Astrocyte (in vitro differentiated cells and primary cell): Measurements from ENCODE around the gene ZBTB24.

Experiments used
- EZH2 ChIP-seq: IDR thresholded peaks from 2 replicates; pipeline ENCODE4 v1.6.1; 2012; ENCODE audit warnings: mild to moderate bottlenecking, low read length, inconsistent platforms; ENCODE audit not compliant: insufficient read depth
- TF ChIP-seq, protein P1 (sequence below): IDR thresholded peaks from 2 replicates; pipeline ENCODE4 v1.5.1; 2011; ENCODE audit warnings: low read depth, mild to moderate bottlenecking, inconsistent platforms, low read length, moderate library complexity; ENCODE audit not compliant: insufficient read depth

DNA sequence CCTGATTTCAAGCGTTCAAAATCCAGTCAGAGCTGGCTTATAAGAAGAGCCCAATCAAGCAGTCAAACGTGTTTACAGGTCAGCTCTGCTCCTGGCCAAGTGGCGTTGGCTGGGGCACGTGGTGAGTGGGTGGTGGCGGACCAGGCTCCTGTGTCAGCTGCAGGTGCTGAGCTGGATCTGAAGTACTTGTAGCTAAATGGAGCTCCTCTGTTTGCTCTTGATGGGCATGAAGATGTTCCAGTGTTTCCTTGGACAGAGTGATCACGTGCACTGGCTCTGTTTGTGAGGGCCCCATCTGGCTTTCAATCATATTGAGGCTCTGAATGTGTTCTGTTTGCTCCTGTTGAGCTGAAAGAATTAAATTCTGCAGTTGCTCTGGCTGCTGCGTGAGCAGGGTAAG lies 17.2 kb downstream of the ZBTB24 start:
- TF ChIP-seq, protein P1, sequence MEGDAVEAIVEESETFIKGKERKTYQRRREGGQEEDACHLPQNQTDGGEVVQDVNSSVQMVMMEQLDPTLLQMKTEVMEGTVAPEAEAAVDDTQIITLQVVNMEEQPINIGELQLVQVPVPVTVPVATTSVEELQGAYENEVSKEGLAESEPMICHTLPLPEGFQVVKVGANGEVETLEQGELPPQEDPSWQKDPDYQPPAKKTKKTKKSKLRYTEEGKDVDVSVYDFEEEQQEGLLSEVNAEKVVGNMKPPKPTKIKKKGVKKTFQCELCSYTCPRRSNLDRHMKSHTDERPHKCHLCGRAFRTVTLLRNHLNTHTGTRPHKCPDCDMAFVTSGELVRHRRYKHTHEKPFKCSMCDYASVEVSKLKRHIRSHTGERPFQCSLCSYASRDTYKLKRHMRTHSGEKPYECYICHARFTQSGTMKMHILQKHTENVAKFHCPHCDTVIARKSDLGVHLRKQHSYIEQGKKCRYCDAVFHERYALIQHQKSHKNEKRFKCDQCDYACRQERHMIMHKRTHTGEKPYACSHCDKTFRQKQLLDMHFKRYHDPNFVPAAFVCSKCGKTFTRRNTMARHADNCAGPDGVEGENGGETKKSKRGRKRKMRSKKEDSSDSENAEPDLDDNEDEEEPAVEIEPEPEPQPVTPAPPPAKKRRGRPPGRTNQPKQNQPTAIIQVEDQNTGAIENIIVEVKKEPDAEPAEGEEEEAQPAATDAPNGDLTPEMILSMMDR, result no peak
- no peak for TF ChIP-seq EZH2
